Measurements from ENCODE around the gene ROBO1. TPM values are rescaled to one million over a fixed set of nuclear protein-coding genes. Genes with fewer than 3 reads are reported as not detected.

The ROBO1 gene
- total RNA-seq, 1 donor from 2014 or later, result 0.16 TPM

DNA sequence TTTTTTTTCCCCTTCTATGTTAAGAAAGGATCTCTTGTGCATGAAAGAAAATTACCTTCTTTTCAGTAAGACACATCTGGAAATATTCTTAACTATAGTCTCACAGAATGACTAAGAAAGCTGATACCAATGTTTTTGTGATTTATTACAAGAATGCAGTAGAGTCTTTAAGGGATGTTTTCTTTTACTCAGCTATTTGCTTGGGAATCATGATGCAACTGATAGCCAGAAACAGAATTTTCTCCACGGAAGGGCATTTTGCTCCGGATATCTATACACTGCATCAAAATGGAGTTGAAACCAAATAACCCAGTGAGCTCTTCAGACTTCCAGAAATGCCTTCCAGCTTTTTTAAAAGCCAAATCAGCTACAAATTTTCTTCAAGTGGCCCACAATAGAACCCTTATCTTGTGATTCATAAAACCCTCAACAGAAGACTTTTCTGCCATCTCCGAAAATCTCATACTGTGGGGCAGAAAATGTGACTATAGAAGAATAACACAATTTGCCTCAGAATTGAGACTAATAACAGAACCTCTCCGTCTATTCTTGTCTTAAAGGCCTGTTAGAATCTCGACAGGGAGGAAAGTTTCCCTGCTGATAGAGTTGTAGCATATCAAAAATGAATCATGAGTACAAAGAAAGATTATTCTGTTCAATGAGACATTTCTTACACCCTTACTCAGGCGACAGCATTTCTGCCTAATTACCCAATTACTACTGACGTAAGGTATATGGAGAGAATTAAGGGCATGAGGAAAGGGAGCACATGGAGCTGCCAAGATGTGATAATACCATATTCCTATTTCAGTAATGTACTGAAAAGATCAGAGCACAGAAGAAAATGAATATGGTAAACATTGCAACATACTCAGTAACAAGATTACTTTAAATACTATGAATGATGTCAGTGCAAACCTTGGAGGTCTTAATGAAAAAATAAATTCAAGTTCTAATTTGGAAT is 900.1 kb downstream of the ROBO1 start:
- no peaks in the 10 kb centered on the region for H3K27me3 Mint-ChIP-seq (ENCODE audit: insufficient read depth)
- no peak overlapping the region for H3K4me3 Mint-ChIP-seq
- intact Hi-C loops (cut with micrococcal nuclease), result no loop called here
- H3K27ac Mint-ChIP-seq, result no peak overlapping the region
- no peak for DNase-seq (ENCODE audit: low spot score)
- H3K4me1 Mint-ChIP-seq (ENCODE audit: low read depth), result no peaks in the 10 kb centered on the region
- no peaks in the 10 kb centered on the region for H3K36me3 Mint-ChIP-seq (ENCODE audit: low read depth)
- no peaks in the 10 kb centered on the region for H3K9me3 Mint-ChIP-seq

DNA sequence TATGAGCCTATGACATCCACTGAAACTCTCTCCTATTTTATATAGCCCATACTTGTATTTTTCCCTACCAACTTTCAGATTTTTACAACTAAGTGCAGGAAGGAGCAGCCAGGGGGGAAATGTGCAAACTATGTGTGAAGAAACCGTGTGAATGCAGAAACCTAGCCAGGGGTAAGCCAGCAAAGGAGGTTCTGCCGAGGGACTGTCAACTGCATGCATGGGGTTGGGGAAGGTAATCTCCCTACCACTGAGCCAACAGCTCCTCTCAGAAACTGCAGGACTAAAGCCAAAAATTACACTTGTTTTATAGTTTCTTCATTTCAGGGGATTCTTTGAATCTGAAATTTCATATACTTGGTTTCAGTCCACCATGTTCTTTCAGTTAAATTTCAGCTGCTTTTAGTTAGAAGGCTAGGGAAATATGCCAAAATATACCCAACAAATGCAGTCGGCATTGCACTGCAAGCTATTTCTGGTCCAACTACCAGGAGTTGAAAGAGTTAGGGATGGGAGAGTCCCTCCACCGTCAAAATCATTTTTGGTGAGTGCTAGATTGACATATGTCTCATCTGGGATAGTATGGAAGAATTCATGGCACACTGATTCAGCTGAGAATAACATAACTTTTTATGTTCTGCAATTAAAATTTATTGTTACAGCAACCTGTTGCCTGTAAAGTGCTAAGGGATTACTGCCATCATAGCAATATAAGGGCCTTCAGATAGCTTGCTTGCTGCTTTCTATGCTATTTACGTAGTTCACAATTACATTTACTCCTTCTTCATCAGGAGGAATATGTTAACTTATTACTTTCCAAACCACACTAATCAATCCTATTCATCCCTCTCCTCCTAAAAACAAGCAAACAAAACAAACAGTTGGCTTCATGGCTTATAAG is 904.2 kb downstream of the ROBO1 start:
- Mint-ChIP-seq H3K9me3 (peaks cover 16% of the 10 kb centered on the region), H3K27me3 (ENCODE audit: insufficient read depth) (no peaks in the 10 kb centered on the region), H3K27ac (no peak overlapping the region), H3K4me3 (no peak overlapping the region), H3K4me1 (ENCODE audit: low read depth) (no peaks in the 10 kb centered on the region), H3K36me3 (ENCODE audit: low read depth) (no peaks in the 10 kb centered on the region)
- intact Hi-C loops (cut with micrococcal nuclease), result no loop called here
- no peak for DNase-seq (ENCODE audit: low spot score)

DNA sequence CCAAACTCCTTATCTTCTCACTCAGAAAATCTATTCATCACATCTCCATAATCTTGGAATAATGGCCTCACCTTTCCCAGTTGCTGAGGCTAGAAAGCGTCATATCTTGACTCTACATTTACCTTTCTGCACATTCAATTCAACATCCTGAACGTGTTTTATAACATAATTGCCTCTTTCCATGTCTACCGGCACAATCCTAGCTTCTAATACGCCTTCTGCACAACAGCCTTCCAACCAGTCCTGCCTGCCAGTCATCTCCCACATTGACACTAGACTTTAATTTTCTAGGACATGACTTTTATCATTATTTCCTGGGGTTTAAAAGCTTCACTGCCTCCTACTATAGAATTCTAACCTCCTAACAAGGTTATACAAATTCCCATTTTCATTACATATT is 906.6 kb downstream of the ROBO1 start:
- Mint-ChIP-seq H3K36me3 (ENCODE audit: low read depth) (no peaks in the 10 kb centered on the region), H3K9me3 (peaks cover 16% of the 10 kb centered on the region), H3K27me3 (ENCODE audit: insufficient read depth) (no peaks in the 10 kb centered on the region), H3K4me3 (no peak overlapping the region), H3K27ac (no peak overlapping the region), H3K4me1 (ENCODE audit: low read depth) (no peaks in the 10 kb centered on the region)
- DNase-seq (ENCODE audit: low spot score), result no peak
- intact Hi-C loops (cut with micrococcal nuclease), result no loop called here

DNA sequence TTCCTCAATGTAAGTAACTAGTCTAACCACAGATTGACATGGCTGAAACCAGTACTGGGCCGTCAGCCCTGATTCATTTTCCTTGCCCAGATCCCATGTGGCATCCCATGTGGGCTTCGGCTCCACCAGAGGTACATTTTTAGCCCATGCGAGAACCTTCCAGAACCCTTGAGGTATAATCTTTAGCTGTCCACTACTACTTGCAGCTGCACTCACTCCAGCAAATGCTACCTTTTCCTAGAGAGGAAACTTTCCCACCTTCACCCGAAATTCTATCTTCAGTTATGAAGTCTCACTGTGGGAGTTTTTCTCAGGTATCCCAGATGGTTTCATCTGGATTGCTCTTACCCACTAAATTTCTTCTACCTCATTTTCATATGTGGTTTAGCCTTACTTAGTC is 907.2 kb downstream of the ROBO1 start:
- Mint-ChIP-seq H3K4me3 (no peak overlapping the region), H3K9me3 (peaks cover 16% of the 10 kb centered on the region), H3K27ac (no peak overlapping the region), H3K36me3 (ENCODE audit: low read depth) (no peaks in the 10 kb centered on the region), H3K27me3 (ENCODE audit: insufficient read depth) (no peaks in the 10 kb centered on the region), H3K4me1 (ENCODE audit: low read depth) (no peaks in the 10 kb centered on the region)
- intact Hi-C loops (cut with micrococcal nuclease), result no loop called here
- DNase-seq (ENCODE audit: low spot score), result no peak

DNA sequence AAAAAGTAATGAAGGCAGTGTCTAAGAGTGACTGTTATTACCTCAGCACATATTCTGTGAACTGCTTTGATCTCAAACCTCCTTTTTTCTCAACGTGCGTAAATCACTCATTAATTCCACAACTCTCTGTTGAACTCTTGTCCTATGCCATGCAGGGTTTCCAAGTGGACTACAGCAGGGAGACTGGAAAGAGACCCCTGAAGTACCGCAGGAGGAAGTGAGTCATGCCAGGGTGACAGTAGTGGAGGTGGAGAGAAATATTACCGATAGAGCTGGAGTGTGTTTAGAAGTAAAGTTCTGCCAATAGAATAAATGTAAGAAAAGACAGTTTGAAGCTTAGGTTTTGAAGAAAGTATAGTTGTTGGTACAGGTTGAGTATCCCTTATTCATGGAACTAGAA is 908.9 kb downstream of the ROBO1 start:
- intact Hi-C loops (cut with micrococcal nuclease), result no loop called here
- H3K36me3 Mint-ChIP-seq (ENCODE audit: low read depth), result no peaks in the 10 kb centered on the region
- H3K4me3 Mint-ChIP-seq, result no peak overlapping the region
- no peak for DNase-seq (ENCODE audit: low spot score)
- peaks cover 16% of the 10 kb centered on the region for H3K9me3 Mint-ChIP-seq
- no peaks in the 10 kb centered on the region for H3K27me3 Mint-ChIP-seq (ENCODE audit: insufficient read depth)
- no peak overlapping the region for H3K27ac Mint-ChIP-seq
- H3K4me1 Mint-ChIP-seq (ENCODE audit: low read depth), result no peaks in the 10 kb centered on the region

DNA sequence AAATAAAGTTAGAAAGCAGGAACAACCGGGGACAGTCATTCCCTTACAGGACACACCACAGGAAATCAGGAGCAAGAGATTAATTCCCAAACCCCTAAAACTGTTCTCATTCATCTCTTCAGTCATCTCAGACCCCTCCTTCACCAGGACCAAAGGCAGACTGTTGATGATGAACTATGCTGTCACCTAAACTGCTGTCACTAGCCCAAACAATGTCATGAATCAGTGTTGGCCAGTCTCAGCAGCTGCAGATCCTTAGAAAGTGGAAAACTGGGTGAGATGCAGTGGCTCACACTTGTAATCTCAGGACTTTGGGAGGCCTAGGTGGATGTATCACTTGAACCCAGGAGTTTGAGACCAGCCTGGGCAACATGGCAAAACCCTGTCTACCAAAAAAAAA is 909.6 kb downstream of the ROBO1 start:
- H3K36me3 Mint-ChIP-seq (ENCODE audit: low read depth), result no peaks in the 10 kb centered on the region

DNA sequence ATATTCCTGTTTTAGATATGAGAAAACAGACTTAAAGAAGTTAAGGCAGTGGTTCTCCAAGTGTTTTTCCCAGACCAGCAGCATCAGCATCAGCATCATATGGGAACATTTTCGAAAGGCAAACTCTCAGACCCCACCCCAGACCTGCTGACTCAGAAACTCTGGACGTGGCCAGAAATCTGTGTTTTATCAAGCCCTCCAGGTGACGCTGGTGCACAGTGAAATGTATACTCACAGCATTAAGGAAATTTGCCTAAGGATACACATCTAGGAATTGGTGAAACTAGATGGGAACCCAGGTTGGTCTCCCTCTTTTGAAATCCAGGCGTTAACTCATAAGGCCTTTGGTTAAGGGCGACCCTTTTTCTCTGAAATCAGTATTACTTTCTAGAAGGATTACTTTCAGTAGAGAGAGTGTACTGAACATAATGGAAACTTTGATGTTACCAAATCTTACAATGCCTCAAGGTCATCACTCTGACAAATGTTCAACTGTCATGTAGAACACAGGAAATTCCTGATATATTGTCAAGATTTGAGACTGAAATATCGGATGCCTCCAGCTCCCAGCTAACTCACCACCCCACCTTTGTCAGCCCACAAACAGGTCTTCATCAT is 910.2 kb downstream of the ROBO1 start:
- Mint-ChIP-seq H3K27ac (no peak overlapping the region), H3K4me3 (no peak overlapping the region), H3K36me3 (ENCODE audit: low read depth) (no peaks in the 10 kb centered on the region), H3K9me3 (peaks cover 16% of the 10 kb centered on the region), H3K4me1 (ENCODE audit: low read depth) (no peaks in the 10 kb centered on the region), H3K27me3 (ENCODE audit: insufficient read depth) (no peaks in the 10 kb centered on the region)
- no peak for DNase-seq (ENCODE audit: low spot score)
- intact Hi-C loops (cut with micrococcal nuclease), result no loop called here

More for the DNA sequence above, 909.6 kb downstream of the ROBO1 start:
- H3K27me3 Mint-ChIP-seq (ENCODE audit: insufficient read depth), result no peaks in the 10 kb centered on the region
- H3K27ac Mint-ChIP-seq, result no peak overlapping the region
- no peak for DNase-seq (ENCODE audit: low spot score)
- intact Hi-C loops (cut with micrococcal nuclease), result no loop called here
- H3K4me1 Mint-ChIP-seq (ENCODE audit: low read depth), result no peaks in the 10 kb centered on the region
- peaks cover 16% of the 10 kb centered on the region for H3K9me3 Mint-ChIP-seq
- no peak overlapping the region for H3K4me3 Mint-ChIP-seq

DNA sequence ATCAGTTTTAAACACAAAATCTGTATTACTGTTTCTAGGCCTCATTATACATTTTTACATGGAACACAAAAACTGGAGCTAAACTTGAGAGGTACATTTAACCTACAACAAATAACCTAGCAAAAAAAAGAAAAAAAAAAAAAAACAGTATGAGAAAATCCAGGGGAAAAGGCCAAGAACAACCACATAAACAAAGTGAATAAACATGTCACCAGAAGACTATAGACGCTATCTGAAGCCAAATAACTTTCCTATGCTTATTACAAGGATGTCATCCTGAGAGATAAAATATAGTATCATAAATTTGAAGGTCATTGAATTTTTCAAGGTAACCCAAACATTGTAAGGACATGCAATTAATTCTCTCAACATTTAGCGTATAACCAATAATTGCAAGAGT is 911.6 kb downstream of the ROBO1 start:
- H3K4me3 Mint-ChIP-seq, result no peak overlapping the region
- no peak overlapping the region for H3K27ac Mint-ChIP-seq

DNA sequence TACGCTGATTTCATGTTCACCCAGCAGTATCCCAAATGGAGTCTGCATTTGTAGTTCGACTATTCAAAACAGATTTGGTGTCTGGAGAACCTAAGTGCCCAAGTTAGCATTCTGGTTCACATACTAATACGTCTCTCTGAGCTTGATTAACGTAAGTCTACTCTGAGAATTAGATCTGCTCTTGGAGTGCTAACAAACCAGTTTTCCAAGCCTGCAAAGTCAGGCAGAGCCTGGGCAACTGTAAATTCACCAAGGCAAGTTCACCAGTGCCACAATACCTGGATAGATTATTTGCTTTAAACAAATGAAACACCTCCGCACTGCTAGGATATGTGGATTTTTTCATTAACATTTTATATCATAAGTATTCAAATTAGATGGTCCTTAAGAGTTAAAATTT is 912.6 kb downstream of the ROBO1 start:
- no peaks in the 10 kb centered on the region for H3K4me1 Mint-ChIP-seq (ENCODE audit: low read depth)
- no peak overlapping the region for H3K27ac Mint-ChIP-seq
- DNase-seq (ENCODE audit: low spot score), result no peak
- peaks cover 5% of the 10 kb centered on the region for H3K9me3 Mint-ChIP-seq
- intact Hi-C loops (cut with micrococcal nuclease), result no loop called here
- H3K4me3 Mint-ChIP-seq, result no peak overlapping the region
- H3K36me3 Mint-ChIP-seq (ENCODE audit: low read depth), result no peaks in the 10 kb centered on the region
- H3K27me3 Mint-ChIP-seq (ENCODE audit: insufficient read depth), result no peaks in the 10 kb centered on the region

More for the DNA sequence above, 911.6 kb downstream of the ROBO1 start:
- Mint-ChIP-seq H3K4me1 (ENCODE audit: low read depth) (no peaks in the 10 kb centered on the region), H3K36me3 (ENCODE audit: low read depth) (no peaks in the 10 kb centered on the region), H3K9me3 (peaks cover 9% of the 10 kb centered on the region), H3K27me3 (ENCODE audit: insufficient read depth) (no peaks in the 10 kb centered on the region)
- DNase-seq (ENCODE audit: low spot score), result no peak
- intact Hi-C loops (cut with micrococcal nuclease), result no loop called here

DNA sequence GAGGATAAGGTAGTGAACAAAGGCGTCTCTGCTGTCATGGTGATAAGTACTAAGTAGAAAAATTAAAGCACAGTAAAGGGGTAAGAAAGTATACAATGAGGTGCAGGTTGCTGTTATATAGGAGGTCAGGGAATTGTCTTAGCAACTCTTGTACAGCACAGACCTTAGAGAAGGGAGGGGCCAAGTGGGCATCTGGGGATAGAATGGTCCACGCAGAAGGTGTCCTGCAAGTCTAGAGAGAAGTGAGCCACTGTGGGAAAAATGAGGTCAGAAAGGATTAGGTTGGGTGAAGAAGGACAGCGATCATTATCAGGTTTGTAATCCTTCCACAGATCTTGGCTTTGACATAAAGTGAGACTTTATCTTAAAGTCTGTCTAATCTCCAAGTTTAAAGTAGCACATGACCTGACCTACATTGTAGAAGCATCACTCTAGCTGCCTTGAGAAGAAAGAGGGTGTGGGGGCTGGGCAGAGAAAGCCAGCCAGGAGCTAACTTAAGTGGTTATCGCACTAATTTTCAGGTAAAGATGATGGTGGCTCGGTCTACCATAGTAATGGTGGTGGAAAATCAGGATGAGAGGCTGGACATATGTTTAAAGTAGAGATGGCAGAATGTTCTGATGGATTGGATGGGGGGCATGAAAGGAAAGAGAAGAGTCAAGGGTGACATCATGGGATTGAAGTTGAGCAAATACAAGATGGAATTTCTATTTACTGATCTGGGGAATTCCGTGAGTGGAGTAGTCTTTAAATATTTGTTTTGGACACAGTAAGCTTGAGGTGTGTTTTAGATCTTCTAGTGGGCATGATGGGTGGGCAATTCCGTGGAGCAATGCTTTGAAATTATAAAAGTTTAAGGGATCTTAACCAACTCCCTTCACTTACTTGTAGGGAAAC is 919.2 kb downstream of the ROBO1 start:
- no peak overlapping the region for H3K27ac Mint-ChIP-seq
- H3K9me3 Mint-ChIP-seq, result peaks cover 4% of the 10 kb centered on the region
- intact Hi-C loops (cut with micrococcal nuclease), result no loop called here
- H3K27me3 Mint-ChIP-seq (ENCODE audit: insufficient read depth), result no peaks in the 10 kb centered on the region
- H3K36me3 Mint-ChIP-seq (ENCODE audit: low read depth), result no peaks in the 10 kb centered on the region
- no peaks in the 10 kb centered on the region for H3K4me1 Mint-ChIP-seq (ENCODE audit: low read depth)
- no peak for DNase-seq (ENCODE audit: low spot score)
- no peak overlapping the region for H3K4me3 Mint-ChIP-seq

DNA sequence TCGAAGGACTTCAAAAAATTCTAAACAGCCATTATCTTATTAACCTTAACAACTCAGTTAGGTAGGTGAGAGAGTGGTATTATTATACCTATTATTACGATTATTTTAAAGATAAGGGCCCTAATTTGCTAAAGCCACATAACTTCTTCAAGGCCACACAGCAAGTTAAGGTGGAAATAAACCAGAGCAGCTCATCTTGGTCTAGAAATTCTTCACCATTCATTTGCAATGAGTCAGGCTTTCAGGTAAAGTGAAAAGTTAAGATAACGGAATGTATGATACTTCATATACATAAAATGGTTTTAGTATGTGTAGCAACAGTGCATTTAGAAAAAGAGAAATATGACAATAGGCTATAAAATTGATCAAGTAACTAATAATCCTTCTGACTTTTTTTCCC is 920.2 kb downstream of the ROBO1 start:
- no peaks in the 10 kb centered on the region for H3K36me3 Mint-ChIP-seq (ENCODE audit: low read depth)
- H3K4me3 Mint-ChIP-seq, result no peak overlapping the region
- intact Hi-C loops (cut with micrococcal nuclease), result no loop called here
- H3K4me1 Mint-ChIP-seq (ENCODE audit: low read depth), result no peaks in the 10 kb centered on the region
- no peak for DNase-seq (ENCODE audit: low spot score)
- no peak overlapping the region for H3K27ac Mint-ChIP-seq
- peaks cover 4% of the 10 kb centered on the region for H3K9me3 Mint-ChIP-seq
- H3K27me3 Mint-ChIP-seq (ENCODE audit: insufficient read depth), result no peaks in the 10 kb centered on the region

DNA sequence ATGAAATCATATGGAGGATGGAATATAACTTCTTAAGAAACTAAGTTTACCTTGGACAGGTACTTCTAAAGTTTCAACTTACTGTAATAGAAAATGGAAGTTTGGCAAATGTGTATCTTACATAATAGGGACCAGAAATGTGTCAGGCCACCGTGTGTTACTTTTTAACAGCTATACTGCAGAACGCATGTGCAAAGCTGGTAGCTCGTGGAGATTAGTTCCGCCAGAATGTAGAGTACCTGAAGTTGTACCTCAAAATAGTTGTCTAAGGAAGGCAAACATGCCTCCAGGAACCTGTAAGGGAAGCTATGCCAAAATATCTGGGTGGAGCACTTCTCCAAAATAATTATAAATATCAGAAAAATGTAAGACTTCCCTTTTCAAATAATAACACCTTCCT is 920.6 kb downstream of the ROBO1 start:
- H3K4me3 Mint-ChIP-seq, result no peak overlapping the region
- intact Hi-C loops (cut with micrococcal nuclease), result no loop called here
- no peaks in the 10 kb centered on the region for H3K4me1 Mint-ChIP-seq (ENCODE audit: low read depth)
- no peak for DNase-seq (ENCODE audit: low spot score)
- H3K27me3 Mint-ChIP-seq (ENCODE audit: insufficient read depth), result no peaks in the 10 kb centered on the region
- peaks cover 4% of the 10 kb centered on the region for H3K9me3 Mint-ChIP-seq
- H3K36me3 Mint-ChIP-seq (ENCODE audit: low read depth), result no peaks in the 10 kb centered on the region
- H3K27ac Mint-ChIP-seq, result no peak overlapping the region
